Stimulated activated CD4-positive, alpha-beta T cell treated with anti-CD3 and anti-CD28 coated beads, Interleukin-1b, Interleukin-23, amount 100 ng/mL, for 48 hours (primary cell): ENCODE measurements around the gene FGF16.
"Not testable (repeated sequence)": the region's sequence is repeated elsewhere in the genome, so short reads cannot be mapped to it uniquely, and the experiment has no call there.

Source experiments
- DNase-seq: peaks from one replicate; pipeline ENCODE4 v3.0.0-alpha.2; 2020

Gene FGF16

GRCh38 chrX:77447653-77448569 lies 722 bp downstream of the FGF16 start:
- no peak for DNase-seq

- no peak for DNase-seq
These were observed 3.2 kb downstream of the FGF16 start for GRCh38 chrX:77450415-77450814.

DNA sequence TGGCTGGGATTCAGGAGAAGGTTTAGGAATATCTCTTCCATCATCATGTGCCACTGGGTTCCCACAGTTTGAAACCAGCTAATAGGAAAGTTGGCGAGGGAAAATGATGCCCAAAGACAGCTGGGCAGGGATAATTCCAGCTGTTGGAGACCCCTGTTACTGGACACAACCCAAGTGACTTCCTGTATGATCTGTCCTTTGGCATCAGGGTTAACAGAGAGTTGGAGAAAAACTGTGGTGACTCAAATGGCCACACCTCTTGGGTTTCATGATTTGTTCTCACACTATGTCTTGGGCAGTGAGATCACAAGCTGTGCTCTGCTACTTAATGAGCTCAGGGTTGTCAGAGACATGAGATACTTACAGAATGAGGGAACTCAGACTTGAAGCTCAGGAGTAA lies 3.8 kb downstream of the FGF16 start:
- no peak for DNase-seq

GRCh38 chrX:77453190-77453589 lies 6.0 kb downstream of the FGF16 start:
- no peak for DNase-seq

DNA sequence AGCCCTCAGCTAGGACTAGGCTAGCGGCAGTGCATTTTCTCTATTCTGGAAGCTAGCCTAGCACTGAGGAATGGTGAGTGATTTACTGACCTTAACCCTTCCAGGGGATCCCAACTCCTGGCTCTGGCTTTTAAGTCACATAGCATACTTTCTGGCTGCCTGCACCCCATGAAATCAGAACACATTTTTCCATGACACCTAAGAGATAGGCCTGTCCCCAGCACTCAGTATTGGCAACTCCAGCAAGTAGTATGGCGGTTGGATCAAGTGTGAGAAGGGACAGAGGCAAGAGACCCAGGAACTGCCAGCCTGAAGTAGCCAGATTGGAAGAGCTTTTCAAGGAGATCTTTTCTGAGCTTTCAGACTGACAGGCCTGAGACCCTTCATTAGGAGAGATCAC lies 8.2 kb downstream of the FGF16 start:
- DNase-seq, result no peak

DNA sequence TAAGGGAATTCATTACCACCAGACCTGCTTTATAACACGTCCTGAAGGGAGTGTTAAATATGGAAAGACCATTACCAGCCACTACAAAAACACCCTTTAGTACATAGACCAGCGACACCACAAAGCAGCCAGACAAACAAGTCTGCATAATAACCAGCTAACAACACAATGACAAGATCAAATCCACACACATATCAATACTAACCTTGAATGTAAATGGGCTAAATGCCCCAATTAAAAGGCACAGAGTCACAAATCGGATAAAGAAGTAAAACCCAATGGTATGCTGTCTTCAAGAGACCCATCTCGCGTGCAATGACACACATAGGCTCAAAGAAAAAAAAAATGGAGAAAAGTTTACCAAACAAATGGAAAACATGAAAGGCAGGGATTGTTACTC lies 36.9 kb downstream of the FGF16 start:
- no peak for DNase-seq

- no peak for DNase-seq
These were observed 46.7 kb downstream of the FGF16 start for GRCh38 chrX:77493677-77494553.

- not testable (repeated sequence) for DNase-seq
These were observed 53.0 kb downstream of the FGF16 start for GRCh38 chrX:77500164-77500563.

GRCh38 chrX:77502951-77503525 lies 55.8 kb downstream of the FGF16 start:
- no peak for DNase-seq

- no peak for DNase-seq
These were observed 58.0 kb downstream of the FGF16 start for GRCh38 chrX:77505227-77505626.
